GM18517 (cell line): ENCODE results near the gene HTD2.

Experiments
- ATAC-seq: cut with Tn5 transposase; IDR thresholded peaks from one replicate; pipeline ENCODE4 v1.9.1; 2021; ENCODE audit warnings: mild to moderate bottlenecking, moderate library complexity; ENCODE audit not compliant: unreplicated experiment

Gene HTD2

GRCh38 chr3:58355179-58355578, 48.9 kb downstream of the HTD2 start:
- ATAC-seq = peak; percentile 72

DNA sequence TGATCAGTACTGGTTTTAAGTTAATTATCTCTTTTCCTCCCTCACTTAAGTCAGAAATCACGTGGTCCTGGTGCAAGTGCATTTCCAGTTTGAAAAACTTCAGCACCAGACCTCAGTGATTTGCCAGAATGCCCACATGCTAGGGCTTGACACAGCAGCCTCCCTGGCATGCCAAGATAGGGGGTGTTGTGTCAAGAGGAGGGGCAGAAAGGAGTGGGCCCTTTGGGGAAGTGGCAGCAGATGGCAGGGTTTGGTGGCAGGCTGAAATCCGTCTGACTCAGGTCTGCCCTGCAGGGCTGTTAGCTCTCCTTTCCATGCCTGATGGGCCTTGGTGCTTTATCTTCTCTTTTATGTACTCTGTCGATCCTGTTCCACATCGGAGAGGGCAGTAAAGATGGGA, 49.7 kb downstream of the HTD2 start:
- no peak for ATAC-seq

DNA sequence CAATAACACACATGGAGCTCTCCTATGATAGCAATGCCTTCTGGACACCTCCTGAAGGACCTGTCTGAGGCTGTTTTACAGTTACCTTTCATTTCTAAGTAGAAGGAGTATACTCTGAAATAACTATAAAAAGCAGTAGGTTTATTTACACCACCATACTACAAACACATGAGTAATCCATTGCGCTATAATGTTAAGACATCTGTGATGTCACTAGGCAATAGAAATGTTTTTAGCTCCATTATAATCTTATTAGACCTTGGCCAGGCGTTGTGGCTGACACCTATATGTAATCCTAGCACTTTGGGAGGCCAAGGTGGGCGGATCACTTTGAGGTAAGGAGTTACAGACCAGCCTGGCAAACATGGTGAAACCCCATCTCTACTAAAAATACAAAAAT, 51.1 kb downstream of the HTD2 start:
- ATAC-seq = no peak

GRCh38 chr3:58358092-58358491, 51.8 kb downstream of the HTD2 start:
- ATAC-seq = no peak

- no peak for ATAC-seq
These were observed 52.5 kb downstream of the HTD2 start for GRCh38 chr3:58358808-58359207.

- ATAC-seq = no peak
These were observed 53.3 kb downstream of the HTD2 start for GRCh38 chr3:58359621-58360020.

- ATAC-seq = no peak
These were observed 55.5 kb downstream of the HTD2 start for GRCh38 chr3:58361866-58362265.

DNA sequence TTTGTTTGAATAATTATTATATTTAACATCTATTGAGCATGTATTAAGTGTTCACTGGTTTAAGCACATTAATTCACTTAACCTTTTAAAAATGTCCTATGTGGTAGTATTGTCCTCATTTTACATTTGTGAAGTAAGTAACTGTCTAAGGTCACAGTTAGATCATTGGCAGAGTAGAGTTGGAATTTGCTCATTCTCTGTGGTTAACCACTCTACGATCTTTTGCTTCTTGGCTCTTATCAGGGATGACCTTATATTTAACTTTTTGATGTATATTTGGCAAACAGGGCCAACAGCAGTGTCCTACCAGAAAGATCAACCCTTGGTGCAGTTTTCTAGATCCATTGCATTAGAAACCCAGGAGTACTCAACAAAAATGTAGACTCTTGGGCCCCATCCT, 60.4 kb downstream of the HTD2 start:
- no peak for ATAC-seq

DNA sequence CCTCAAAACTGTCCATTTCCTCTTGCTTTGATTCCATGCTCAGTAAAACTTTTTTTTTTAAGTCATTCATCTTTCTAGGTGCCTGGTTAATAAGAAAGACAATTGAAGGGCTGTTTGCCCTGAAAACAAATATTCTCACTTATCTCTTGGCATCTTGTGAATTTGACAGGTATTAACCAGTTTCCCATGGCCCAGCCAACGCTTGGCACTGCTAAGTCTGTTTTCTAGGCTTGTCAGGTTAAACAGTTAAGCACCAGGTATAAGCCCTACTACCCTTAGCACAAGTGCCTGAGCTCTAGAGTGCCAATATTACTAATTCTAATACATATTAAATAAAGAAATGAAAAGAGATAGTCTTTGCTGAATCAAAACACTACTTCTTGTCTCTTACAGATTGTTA, 62.7 kb downstream of the HTD2 start:
- ATAC-seq = no peak
